ENCODE measurements around the gene LSAMP. TPM values are rescaled to one million over a fixed set of nuclear protein-coding genes. Genes with fewer than 3 reads are reported as not detected.

Gene LSAMP
- total RNA-seq, 1 donor, result 1.3 TPM

- no peak for DNase-seq (ENCODE audit: low read depth)
- no peak for TF ChIP-seq CTCF (IDR thresholded peaks at IDR 0.05; ENCODE audit: insufficient read depth, low read depth, low read length)
Measured at GRCh38 chr3:116386168-116386567, 59.1 kb downstream of the LSAMP start.

GRCh38 chr3:116384717-116385116 lies 60.6 kb downstream of the LSAMP start:
- no peak for DNase-seq (ENCODE audit: low read depth)
- no peak overlapping the region for H3K4me3 ChIP-seq (ENCODE audit: low read depth, low read length)
- TF ChIP-seq CTCF (IDR thresholded peaks at IDR 0.05; ENCODE audit: insufficient read depth, low read depth, low read length), result no peak

More at GRCh38 chr3:116386168-116386567, 59.1 kb downstream of the LSAMP start:
- no peak overlapping the region for H3K4me3 ChIP-seq (ENCODE audit: low read depth, low read length)

- DNase-seq (ENCODE audit: low read depth), result no peak
- H3K4me3 ChIP-seq (ENCODE audit: low read depth, low read length), result no peak overlapping the region
- TF ChIP-seq CTCF (IDR thresholded peaks at IDR 0.05; ENCODE audit: insufficient read depth, low read depth, low read length), result no peak
Measured at GRCh38 chr3:116378077-116378476, 67.2 kb downstream of the LSAMP start.

- H3K4me3 ChIP-seq (ENCODE audit: low read depth, low read length), result no peak overlapping the region
- DNase-seq (ENCODE audit: low read depth), result no peak
- no peak for TF ChIP-seq CTCF (IDR thresholded peaks at IDR 0.05; ENCODE audit: insufficient read depth, low read depth, low read length)
Measured at GRCh38 chr3:116374901-116375300, 70.4 kb downstream of the LSAMP start.

- no peak for DNase-seq (ENCODE audit: low read depth)
- no peak for TF ChIP-seq CTCF (IDR thresholded peaks at IDR 0.05; ENCODE audit: insufficient read depth, low read depth, low read length)
- H3K4me3 ChIP-seq (ENCODE audit: low read depth, low read length), result no peak overlapping the region
Measured at GRCh38 chr3:116367761-116368395, 77.4 kb downstream of the LSAMP start.

GRCh38 chr3:116356056-116356455 lies 89.2 kb downstream of the LSAMP start:
- no peak for TF ChIP-seq CTCF (IDR thresholded peaks at IDR 0.05; ENCODE audit: insufficient read depth, low read depth, low read length)
- H3K4me3 ChIP-seq (ENCODE audit: low read depth, low read length), result no peak overlapping the region
- DNase-seq (ENCODE audit: low read depth), result no peak

GRCh38 chr3:116354382-116354781 lies 90.9 kb downstream of the LSAMP start:
- DNase-seq (ENCODE audit: low read depth), result no peak
- H3K4me3 ChIP-seq (ENCODE audit: low read depth, low read length), result no peak overlapping the region
- no peak for TF ChIP-seq CTCF (IDR thresholded peaks at IDR 0.05; ENCODE audit: insufficient read depth, low read depth, low read length)

All from fibroblast of villous mesenchyme (primary cell).